Stimulated activated CD4-positive, alpha-beta T cell treated with anti-CD3 and anti-CD28 coated beads, Interleukin-4, amount 100 ng/mL, for 24 hours (primary cell): ENCODE measurements around the gene SUSD1.
A peak's percentile ranks its signal among the peaks of the same experiment; 100 is the strongest.

Source experiments
- DNase-seq: peaks from one replicate; pipeline ENCODE4 v3.0.0-alpha.2; 2020

The SUSD1 gene

DNA sequence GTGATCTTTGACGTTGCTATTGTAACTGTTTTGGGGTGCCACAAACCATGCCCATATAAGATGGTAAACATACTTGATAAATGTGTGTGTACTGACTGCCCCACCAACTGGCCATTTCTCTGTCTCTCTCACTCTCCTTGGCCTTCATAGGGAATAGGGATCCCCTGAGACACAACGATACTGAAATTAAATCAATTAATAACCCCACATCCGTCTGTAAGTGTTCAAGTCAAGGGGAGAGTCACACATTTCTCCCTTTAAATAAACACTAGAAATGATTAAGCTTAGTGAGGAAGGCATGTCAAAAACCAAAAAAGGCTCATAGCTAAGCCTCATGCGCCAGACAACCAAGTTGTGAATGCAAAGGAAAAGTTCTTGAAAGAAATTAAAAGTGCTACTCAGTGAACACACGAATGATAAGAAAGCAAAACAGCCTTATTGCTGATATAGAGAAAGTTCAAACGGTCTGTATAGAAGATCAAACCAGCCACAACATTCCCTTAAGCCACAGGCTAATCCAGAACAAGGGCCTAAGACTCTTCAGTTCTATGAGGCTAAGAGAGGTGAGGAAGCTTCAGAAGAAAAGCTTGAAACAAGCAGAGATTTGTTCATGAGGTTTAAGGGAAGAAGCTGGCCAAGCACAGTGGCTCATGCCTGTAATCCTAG, 167.4 kb downstream of the SUSD1 start:
- no peak for DNase-seq

DNA sequence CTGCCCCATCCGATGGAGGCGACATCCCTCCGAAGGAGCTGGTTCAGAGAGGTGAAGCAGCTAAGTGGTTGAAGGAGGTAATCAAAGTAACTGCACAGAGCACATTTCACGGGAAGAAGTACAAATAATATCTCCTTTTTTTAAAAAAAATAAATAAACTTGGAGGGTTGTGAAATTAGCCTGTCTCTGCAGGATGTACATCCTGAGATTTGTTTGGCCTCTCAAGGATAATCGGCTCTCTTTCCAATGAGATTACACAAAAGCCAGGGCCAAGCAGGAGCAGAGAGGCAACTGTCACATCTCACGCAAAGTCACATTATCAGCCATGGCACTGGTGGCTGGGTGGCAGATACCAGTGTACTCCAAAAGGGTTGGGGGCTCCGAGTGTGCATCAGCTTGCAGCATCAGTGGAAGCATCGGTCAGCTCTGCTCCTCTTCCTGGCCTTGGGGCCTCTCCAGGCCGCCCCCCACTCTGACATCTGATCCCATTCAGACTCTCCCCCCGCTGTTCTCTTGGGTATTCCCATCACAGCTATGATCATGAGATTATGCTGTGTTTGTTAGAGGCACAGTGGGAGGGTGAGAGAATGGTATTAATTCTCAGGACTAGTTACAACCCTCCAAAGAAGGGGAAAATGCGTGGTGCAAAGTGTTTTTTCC, 168.6 kb downstream of the SUSD1 start:
- no peak for DNase-seq

DNA sequence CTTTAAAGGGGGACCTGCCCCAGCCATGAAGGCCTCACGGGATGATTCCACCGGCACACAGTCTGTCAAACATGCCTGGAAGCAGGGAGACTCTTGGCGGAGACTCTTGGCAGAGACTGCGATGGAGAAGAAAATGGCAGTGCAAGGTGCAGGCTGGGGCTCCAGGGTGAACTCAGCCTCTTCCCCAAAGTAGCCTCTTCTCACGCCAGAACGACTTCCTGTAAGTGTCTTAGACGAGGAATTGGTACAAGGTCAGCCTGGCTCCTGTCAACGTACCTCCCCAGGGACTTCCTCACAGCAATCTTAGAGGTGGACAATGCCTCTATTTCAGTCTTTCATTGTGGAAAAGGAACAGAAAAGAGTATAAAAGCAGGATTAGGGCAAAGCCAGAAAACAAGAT, 169.2 kb downstream of the SUSD1 start:
- no peak for DNase-seq

DNA sequence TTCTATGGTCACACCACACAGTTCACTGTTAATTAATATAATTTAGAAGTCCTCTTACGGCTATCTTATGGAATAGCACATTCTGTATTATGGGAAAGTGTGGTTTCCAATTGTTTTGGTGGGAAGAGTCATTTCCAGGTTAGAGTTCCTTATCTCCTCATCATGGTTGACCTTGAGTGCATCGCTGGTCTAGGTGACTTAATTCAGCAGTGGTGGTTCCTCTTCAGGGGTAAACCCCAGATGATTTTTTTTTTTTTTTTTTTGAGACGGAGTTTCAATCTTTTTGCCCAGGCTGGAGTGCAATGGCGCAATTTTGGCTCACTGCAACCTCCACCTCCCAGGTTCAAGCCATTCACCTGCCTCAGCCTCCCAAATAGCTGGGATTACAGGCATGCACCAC, 171.6 kb downstream of the SUSD1 start:
- DNase-seq = no peak

DNA sequence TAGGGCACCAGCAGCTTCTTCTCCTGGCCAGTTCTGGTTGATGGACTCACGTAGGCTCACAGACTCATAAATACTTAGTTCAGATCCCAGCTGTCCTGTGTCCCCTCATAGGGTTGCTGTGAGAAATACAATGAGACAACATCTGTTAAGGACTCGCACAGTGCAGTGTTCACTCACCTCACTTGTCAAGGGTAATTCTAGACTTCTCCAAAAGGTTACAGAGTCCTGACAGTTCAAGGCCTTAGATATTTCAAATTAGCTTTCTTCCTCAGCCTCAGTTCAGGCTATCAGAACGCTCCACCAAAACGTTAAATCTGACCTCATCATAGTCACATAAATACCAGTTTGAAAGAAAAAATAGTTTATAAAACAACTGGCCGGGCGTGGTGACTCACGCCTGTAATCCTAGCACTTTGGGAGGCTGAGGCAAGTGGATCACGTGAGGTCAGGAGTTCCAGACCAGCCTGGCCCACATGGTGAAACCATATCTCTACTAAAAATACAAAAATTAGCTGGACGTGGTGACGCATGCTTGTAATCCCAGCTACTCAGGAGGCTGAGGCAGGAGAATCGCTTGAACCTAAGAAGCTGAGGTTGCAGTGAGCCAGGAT, 172.1 kb downstream of the SUSD1 start:
- no peak for DNase-seq

DNA sequence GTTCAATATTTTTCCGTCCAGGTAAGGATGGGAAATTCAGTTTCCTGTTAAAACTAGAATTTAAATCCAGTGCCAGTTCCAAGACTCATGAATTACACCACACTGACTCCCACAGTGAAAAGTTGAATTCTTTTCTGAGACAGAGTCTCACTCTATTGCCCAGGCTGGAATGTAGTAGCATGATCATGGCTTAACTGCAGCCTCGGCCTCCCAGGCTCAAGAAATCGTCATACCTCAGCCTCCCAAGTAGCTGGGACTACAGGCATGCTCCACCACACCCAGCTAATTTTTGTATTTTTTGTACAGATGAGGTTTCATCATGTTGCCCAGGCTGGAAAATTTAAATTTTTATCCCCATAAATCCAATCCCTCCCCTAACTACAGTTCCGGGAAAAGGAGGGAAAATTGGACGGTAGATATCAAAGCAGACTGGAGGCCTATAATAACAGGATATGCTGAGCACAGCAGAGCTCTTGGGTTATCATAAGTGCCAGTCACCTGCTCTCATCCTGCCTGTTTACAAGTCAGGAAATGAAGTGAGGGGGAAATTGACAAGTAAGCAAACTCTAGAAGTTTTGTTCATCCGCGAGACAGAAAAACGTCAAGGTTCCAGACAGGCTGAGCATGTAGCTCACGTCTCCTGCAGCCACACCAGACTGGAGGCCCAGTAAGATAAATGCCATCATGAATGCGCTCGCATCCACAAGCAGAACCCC, 172.8 kb downstream of the SUSD1 start:
- no peak for DNase-seq

DNA sequence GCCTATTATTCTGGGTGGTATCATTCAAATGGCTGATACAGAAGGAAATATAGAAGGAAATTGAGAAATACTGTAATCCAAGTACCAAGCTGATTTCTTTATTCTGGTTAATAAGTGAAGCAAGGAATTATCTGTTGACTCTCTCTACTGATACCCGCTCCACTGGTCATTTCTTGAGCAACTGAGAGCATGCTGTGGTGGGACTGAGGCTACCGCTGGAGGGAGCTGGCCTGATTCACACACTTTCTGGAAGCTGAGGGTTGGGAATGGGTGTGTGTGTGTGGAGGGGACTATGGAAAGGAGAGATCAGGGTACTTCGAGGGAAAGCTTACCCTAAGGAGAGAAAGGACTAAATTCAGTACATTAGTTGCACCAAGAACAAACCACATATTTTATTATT, 174.4 kb downstream of the SUSD1 start:
- DNase-seq = no peak

DNA sequence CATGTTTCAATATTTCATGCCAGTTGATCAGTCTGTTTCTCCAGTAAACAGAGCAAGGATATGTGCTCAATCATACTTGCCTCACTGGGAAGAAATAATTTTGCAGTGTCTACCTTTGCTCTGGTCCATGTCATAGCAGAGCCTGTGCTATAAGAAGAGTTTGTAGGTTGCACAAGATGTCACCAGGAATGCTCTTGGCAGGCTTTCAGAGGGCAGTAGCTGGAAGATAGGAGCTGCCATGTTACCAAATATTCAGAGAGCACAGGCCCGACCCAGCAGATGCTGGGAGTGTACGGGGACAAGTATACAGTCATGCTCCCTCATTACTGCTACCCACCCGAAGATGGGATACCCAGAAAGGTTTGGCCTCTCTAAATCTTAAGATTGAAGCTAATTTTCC, 175.8 kb downstream of the SUSD1 start:
- no peak for DNase-seq

DNA sequence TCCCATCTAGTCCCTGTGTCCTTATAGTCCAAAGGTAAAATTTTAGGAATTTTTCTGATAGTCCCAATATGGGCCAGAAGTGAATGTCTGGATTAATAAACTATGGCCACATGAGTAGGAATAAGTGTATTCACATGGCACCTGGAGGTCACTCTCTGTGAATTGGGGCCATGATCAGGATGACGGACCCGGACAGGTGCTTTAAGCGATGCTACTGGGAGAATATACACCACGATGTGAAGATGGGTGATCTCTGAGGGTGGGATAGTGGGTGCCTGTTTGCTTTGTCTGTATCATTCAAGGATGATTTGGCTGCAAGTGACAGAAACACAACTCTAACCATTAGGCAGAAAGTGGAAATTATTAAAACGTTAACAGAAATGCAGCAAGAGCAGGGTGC, 177.3 kb downstream of the SUSD1 start:
- DNase-seq = no peak

DNA sequence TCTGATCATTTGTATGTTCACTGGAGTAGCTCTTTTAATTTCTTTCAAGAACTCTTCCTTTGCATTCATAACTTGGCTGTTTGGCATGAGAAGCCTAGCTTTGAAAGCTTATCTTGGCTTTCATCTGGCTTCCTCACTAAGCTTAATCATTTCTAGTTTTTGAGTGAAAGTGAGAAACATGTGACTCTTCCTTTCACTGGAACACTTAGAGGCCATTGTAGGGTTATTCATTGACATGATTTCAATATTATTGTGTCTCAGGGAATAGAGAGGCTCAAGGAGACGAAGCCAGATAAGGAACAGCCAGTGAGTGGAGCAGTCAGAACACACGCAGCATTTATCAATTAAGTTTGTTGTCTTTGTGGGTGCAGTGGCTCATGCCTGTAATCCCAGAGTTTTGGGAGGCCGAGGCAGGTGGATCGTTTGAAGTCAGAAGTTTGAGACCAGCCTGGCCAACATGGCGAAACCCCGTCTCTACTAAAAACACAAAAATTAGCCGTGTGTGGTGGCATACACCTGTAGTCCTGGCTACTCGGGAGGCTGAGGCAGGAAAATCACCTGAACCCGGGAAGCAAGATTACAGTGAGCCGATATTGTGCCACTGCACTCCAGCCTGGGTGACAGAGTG, 180.2 kb downstream of the SUSD1 start:
- peak; percentile 19 for DNase-seq

DNA sequence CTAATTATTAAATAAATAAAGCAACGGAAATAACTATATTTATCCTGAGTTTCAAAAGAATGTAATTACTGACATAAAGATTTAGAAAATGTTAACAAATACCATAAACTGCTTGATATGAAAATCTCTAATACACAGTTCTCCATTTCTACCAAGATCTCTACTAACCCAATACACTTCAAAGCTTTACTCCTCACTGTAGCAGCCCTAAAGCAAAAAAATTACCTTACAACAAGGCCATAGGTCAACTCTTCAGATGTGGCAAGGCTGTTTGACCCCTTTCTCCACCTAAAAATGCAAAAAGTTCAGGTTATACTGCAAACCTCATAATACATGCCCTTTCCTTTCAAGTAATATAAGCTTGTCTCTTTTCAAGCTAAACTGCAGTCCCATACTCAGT, 181.8 kb downstream of the SUSD1 start:
- DNase-seq = no peak

DNA sequence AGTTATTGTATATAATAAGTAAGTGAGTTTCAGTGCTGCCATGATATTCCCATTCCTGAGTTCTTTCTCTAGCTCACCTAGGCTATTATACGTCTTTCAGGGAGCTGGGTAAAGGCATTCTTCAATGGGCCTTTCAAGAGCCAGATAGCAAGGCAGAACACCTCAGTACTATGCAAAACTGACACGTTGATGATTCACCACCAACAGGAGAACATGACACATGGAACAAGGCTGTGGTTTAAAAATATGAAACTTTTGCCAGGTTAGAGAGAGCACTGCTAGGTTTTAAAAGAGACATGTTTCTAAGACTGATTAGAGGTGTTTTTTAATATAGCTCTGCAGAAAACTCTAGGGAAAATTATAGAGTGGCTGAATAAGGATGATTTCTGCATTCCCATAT, 182.6 kb downstream of the SUSD1 start:
- DNase-seq = peak; percentile 52

DNA sequence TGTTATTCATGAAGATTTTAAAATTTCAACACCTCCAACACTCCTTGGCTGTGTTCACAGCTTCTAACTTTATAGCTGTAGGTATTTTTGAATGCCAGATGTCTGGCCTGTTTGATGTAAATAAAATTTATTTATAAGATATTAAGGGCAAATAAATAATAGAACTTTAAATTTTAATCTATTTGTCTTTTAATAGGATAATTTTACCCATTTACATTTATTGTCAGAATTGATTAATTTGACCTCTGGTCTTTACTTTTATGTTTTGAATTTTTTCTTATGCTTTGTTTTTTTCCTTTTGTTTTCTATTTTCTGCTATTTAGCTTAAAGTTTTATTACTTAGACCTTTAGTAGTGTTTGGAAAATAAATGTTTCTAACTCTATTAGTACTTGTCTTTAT, 183.9 kb downstream of the SUSD1 start:
- no peak for DNase-seq
